Measurements from ENCODE around the gene SLC25A33. TPM values are rescaled to one million over a fixed set of nuclear protein-coding genes. Genes with fewer than 3 reads are reported as not detected.

Gene SLC25A33
- total and polyA plus RNA-seq, 2 of the 8 experiments (the other 6 are each of a cell fraction or from before 2014, with no cell fraction given): 7.8 to 12.8 TPM

DNA sequence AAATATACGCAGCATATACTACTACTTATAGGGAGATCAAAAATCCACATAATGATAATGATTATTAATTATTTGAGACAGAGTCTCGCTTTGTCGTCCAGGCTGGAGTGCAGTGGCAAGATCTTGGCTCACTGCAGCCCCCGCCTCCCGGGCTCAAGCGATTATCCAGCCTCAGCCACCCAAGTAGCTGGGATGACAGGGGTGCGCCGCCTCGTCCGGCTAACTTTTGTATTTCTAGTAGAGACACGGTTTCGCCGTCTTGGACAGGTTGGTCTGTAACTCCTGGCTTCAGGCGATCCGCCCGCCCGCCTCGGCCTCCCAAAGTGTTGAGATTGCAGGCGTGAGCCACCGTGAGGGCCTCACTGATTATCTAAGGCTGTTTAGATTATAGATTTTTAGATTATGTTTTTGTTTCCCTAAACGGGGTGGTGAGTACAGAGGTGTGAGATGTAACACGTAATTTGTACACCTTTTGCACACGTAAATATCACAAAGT, 548 bp upstream of the SLC25A33 start:
- Histone ChIP-seq H2BK20ac (ENCODE audit: low read length) (no peak overlapping the region), H3K27ac (ENCODE audit: low read depth, low read length) (peak overlapping the region; percentile 29; the same call in 1 of the 2 replicates), H3K79me2 (ENCODE audit: control insufficient read depth in 1 of 2, insufficient read depth in 2 of 2, low read length in 2 of 2) (peaks cover 13 to 36% of the 10 kb centered on the region in 2 experiments), H4K8ac (ENCODE audit: extremely low read depth, insufficient read depth, low read length) (peak overlapping the region; percentile 69; the same call in 1 of the 2 replicates), H3K56ac (replicated peaks; ENCODE audit: insufficient read length, low read depth, low read length) (no peak overlapping the region), H3K9me3 (ENCODE audit: insufficient read depth in 2 of 2, low read depth in 1 of 2, low read length in 1 of 2) (no peaks in the 10 kb centered on the region), H2BK15ac (ENCODE audit: low read length) (no peak overlapping the region), H4K5ac (ENCODE audit: insufficient read length, low read depth, low read length) (no peak overlapping the region), H3K9ac (replicated peaks in 1 of 4; ENCODE audit: extremely low read depth in 1 of 4, low read depth in 3 of 4, low read length in 3 of 4) (peak overlapping the region in 1 of 4 experiments; percentile 56; a peak in 1 of 7 replicates), H3K27me3 (replicated peaks in 1 of 4; ENCODE audit: control insufficient read depth in 3 of 4, extremely low read depth in 1 of 4, insufficient read depth in 3 of 4, low read length in 3 of 4) (no peaks in the 10 kb centered on the region), H2BK5ac (ENCODE audit: low read depth, low read length) (no peak overlapping the region), H3K4me2 (ENCODE audit: insufficient read depth in 1 of 2, low read depth in 2 of 2, low read length in 2 of 2) (0 out of 4 replicates have a peak overlapping the region, but pooled peaks of 1 of the 2 experiments have one; percentile 2), H3K23me2 (ENCODE audit: low read depth, low read length) (peaks cover 4% of the 10 kb centered on the region; the same call in 1 of the 2 replicates), H4K91ac (replicated peaks; ENCODE audit: insufficient read length, low read length) (no peak overlapping the region), H3K4me1 (replicated peaks in 1 of 4; ENCODE audit: control insufficient read depth in 3 of 4, insufficient read depth in 4 of 4, low read length in 3 of 4) (peaks cover 0 to 12% (median 5%) of the 10 kb centered on the region in 4 experiments; a peak in 3 of 7 replicates), H2BK120ac (replicated peaks; ENCODE audit: low read depth, low read length) (no peak overlapping the region), H3K23ac (ENCODE audit: insufficient read length) (no peak overlapping the region), H3K14ac (ENCODE audit: insufficient read length) (no peak overlapping the region), H2BK12ac (ENCODE audit: low read depth, low read length) (peak overlapping the region; percentile 12; the same call in 1 of the 2 replicates), H3K18ac (ENCODE audit: extremely low read depth, low read length) (peak overlapping the region; percentile 13; the same call in 1 of the 2 replicates), H3K4me3 (ENCODE audit: extremely low read depth in 1 of 4, insufficient read depth in 2 of 4, low read depth in 3 of 4, low read length in 4 of 4) (peak overlapping the region in 1 of 4 experiments; percentile 8; a peak in 2 of 8 replicates), H3K4ac (replicated peaks; ENCODE audit: insufficient read length, low read depth, low read length) (no peak overlapping the region), H3K36me3 (ENCODE audit: control insufficient read depth in 2 of 4, insufficient read depth in 4 of 4, low read length in 3 of 4) (no peaks in the 10 kb centered on the region), H4K20me1 (replicated peaks in 1 of 2; ENCODE audit: control insufficient read depth in 1 of 2, insufficient read depth in 2 of 2, low read length in 2 of 2) (peaks cover 12% of the 10 kb centered on the region in 2 experiments), H2AK5ac (ENCODE audit: low read depth, low read length) (no peak overlapping the region), H3K79me1 (ENCODE audit: low read depth, low read length) (0 out of 2 replicates have a peak, but pooled peaks cover 2% of the 10 kb centered on the region), H2AFZ (ENCODE audit: low read length) (peak overlapping the region; percentile 2; the same call in 1 of the 2 replicates)
- DNase-seq (ENCODE audit: low read depth in 1 of 2, low spot score in 2 of 2): no peak
- POLR2A ChIA-PET (ENCODE audit: partially characterized antibody): interaction anchor here (0.8 to 2.3 kb wide), 9 partner anchors 10 to 149 kb away, joined by 3 to 12 read pairs (median 4); no protein-coding TSS in a partner anchor
- CTCF ChIA-PET (ENCODE audit: partially characterized antibody): interaction anchor here (0.6 to 1.4 kb wide), 5 partner anchors 8 to 48 kb away, joined by 3 to 8 read pairs (median 3); no protein-coding TSS in a partner anchor
- no peak for FAIRE-seq
- WGBS, 2 experiments (ENCODE audit: extremely low coverage in 1 of 2, insufficient coverage in 1 of 2, insufficient read length in 1 of 2, insufficient replicate concordance in 2 of 2, low coverage in 1 of 2, low lambda C conversion rate in 2 of 2, missing lambda C conversion rate in 1 of 2): 72% methylated on average over 23 of the region's 23 CpGs; no CpG with 5 or more reads in 1 of the 2 experiments

All from H1 (cell line).